GM21576 (cell line): ENCODE data around the gene GJA9.
"Not testable (repeated sequence)": the region's sequence is repeated elsewhere in the genome, so short reads cannot be mapped to it uniquely, and the experiment has no call there.

Experiments
- ATAC-seq: cut with Tn5 transposase; IDR thresholded peaks from one replicate; pipeline ENCODE4 v1.9.1; 2021; ENCODE audit warnings: mild to moderate bottlenecking, moderate library complexity; ENCODE audit not compliant: unreplicated experiment

The GJA9 gene

DNA sequence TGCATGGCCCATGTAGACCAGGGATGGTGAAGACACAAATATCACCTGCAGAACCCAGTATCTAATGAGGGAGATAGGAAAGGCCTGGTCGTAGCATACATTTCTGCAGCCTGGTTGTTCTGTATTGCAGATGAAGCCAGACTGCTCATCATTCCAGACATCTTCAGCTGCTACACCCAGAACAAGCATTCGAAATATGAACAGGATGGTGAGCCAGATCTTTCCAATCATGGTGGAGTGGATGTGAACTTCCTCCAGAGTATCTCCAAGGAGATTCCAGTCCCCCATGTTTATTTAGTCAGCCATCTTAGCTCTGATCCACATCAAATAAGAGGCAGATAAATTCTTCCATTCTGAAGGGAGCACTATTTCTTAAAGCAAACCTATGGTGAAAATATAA, 5.6 kb downstream of the GJA9 start:
- no peak for ATAC-seq

DNA sequence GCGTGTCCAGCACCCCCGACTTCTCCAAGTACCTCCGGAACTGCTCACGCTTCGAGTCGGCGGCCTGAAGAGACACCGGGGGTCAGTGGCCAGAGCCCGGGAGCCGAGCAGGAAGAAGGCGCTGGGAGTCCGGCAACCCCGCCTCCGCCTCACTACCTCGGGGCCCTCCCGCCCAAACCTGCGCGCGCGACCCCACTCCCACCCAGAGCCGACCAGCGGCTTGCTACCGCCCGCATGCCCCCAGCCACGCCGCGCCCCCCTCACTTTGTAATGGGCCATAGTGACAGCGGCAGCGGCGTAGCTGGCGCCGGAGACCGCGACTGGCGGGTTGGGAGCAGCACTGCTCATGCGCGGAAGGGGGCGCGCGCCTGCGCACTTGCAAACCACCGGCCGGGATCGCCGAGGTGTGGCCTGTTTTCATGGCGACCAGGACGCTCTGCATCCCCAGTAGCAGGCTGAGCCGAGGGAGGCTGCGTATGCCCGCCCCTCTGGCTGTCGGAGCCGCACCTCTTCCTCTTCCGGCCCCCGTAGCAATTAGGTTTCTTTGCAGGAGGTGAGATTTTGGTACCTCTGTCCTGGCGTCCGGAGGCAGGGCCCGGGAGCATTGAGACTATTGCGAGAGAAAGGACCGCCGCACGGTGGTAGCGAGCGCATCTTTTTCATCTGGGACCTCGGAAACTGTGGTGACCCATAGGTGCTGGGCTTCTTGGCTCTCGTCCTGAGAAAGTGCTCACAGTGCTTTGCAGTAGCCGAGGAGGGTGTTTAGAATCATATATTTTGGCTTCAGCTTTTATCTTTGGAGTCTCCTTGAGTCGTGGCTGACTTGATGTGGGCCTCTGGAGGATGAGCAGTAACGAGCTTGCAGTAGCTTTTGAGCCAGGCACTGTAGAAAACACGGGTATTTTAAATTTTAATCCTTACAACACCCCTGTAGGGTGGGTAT, 8.1 kb downstream of the GJA9 start, which contains the start of gene MYCBP:
MYCBP (minus strand) TSS at position 322 of the 943 bp plus-strand sequence; CDS start at position 279, 43 bp downstream.
- ATAC-seq: peak; percentile 92

DNA sequence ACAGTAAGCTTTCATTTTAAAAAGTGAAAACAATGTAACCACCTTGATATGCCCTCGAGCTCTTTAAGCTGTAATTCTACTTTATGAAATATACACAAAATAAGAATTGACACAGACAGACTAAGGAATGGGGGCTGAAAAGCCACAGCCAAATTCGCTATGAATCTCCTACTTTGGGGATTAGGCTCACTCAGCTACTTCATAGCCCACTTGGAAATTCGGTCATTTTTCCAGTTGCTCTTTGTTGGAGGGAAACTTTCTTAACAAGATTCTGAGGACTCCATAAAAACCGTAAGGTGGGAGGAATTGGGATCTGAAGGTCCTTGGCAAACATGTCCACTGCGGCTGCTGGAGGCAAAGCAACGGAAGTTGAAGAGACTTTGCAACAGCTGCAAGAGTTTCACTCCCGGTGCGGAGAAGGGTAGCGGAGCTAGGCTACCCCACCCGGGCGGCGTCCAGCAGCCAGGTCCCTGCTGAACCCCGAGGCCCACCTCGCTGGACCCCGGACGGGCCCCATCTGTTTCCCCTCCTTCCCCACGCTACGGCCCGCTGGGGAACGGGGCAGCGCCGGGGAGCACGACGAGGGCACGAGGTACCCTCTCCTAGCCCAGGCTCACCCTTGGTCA, 8.9 kb downstream of the GJA9 start:
- peak; percentile 24 for ATAC-seq

DNA sequence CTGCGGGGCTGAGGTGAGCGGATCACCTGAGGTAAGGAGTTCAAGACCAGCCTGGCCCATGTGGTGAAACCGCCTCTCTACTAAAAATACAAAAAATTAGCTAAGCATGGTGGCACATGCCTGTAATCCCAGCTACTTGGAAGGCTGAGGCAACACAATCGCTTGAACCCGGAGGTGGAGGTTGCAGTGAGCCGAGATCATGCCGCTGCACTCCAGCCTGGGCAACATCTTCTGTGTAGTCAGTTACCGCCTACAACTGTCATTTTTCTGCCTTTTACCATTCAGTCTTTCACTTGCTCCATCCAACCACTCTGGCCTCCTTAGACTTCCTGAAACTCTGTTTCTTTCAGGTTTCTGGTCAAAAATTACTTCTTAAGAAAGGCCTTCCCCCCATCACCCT, 10.4 kb downstream of the GJA9 start:
- no peak for ATAC-seq

DNA sequence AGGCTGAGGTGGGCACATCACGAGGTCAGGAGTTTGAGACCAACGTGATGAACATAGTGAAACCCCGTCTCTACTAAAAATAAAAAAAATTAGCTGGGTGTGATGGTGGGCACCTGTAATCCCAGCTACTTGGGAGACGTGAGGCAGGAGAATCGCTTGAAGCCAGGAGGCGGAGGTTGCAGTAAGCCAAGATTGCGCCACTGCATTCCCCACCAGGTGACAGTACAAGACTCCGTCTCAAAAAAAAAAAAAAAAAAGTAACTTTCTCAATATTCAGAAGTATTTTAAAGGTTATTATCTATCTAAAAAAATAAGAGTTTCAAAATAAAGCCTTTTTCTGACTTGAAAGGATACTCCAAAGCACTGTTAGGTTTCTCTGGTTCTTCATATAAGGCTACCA, 14.2 kb downstream of the GJA9 start:
- no peak for ATAC-seq

DNA sequence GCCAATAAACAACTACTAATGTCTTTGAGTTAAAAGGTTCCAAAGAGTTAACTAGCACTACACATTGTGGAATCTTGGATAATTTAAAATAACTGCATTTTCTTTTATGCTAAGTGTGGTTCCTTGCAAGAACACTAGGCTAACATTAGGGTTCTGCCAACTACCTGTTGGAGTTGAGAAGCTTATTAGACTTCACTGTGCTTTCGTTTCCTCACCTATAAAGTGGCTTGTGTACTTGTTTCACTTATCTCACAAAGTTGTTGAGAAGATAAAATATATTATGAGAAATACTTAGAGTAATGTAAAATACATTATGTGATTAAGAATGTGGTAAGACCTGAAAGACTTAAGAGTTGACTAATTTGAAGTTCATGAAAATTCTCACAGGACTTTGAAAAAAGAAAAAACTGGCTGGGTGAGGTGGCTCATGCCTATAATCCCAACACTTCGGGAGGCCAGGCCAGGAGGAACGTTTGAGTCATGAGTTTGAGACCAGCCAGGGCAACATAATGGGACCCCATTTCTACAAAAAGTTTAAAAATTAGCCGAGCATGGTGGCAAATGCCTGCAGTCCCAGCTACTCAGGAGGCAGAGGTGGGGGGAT, 16.2 kb downstream of the GJA9 start:
- no peak for ATAC-seq

DNA sequence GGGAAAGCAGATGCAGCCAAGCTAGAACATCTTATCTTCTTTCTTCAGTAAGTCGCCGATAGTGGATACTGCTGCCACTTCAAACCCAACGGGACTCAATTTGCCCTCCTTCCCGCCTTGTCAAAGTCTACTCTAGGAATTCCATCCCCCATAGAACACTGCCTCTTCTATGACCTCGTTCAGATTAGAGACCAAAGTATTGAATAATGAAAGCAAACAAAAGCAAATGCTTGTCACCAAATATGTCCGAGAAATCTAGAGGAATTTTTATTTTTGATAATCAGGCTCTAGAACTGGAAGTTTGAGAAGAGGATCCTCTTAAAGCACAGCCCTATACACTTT, 21.0 kb downstream of the GJA9 start:
- ATAC-seq: no peak

DNA sequence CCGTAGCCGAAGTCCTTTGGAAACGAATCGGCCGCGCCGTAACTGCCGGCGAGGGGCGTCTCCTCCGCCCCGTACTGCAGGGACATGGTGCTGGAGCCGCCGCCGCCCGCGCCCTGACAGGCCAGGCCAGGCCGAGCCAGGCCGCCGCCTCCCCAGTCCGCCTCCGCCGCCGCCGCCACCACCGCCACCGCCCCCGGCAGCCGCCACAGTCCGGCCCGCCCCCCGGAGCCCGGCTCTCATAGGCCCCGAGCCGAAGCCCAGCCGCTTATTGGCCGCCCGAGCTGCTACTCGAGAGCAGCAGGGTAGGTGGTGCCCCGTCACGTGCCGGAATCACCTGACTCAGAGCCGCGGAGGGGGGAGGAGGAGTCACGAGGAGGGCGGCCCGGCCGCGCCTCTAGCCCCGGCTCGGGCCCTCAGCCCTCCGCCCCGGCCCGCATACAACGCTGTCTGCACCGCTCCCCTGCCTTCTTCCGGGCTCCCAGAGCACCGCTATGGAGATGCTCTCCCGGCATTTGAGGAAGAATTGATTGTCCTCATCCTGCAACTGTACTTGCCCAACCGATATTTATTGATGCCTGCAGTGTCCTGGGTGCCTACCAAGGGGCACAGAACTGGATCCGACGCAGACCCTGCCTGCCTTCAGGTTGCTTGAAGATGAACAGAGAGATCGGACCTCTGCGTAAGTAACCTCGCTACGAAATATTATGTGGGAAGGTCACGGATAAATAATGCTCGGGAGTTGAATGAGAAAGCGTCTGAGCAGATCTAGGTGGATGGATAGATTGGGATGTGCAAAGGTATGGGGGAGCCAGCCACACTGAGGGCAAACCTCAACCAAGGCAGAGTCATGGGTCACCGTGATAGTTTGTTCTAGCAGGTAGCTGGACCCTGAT, 21.6 kb downstream of the GJA9 start, which contains the start of gene RRAGC:
RRAGC (minus strand) TSS at position 212 of the 893 bp plus-strand sequence; CDS start at position 86, 126 bp downstream.
- peak; percentile 88 for ATAC-seq

DNA sequence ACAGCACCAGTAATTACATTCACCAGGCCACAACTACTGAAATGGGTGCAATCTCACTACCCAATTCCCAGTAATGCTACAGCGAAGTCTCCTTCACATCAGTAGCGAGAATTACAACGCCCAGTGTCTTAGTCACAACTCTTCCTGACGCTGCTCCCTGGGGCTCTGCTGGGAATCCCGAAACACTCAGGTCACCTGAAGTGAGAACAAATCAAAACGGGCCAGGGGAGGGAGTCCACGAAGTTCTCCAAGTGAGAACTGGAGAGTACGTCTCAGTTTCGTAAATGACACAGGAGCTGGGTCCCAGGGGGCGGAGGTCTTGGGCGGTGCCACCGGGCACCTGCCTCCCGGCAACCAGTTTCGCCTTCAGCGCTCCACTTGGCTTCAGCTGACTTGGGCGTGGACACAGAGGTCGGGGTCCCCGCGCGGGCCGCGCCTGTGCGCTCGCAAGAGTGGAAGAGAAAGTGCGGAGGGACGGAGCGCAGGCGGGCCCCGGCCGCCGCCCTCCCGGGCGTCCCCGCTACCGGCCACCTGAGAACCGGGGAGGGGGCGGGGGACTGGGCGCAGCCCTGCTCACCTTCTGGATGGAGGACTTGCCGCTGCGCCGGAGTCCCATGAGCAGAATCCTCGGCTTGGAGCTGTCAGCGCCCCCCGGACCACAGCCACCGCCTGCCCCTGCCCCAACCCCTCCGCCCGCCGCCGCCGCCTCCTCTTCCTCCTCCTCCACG, 22.4 kb downstream of the GJA9 start:
- ATAC-seq: peak; percentile 22

DNA sequence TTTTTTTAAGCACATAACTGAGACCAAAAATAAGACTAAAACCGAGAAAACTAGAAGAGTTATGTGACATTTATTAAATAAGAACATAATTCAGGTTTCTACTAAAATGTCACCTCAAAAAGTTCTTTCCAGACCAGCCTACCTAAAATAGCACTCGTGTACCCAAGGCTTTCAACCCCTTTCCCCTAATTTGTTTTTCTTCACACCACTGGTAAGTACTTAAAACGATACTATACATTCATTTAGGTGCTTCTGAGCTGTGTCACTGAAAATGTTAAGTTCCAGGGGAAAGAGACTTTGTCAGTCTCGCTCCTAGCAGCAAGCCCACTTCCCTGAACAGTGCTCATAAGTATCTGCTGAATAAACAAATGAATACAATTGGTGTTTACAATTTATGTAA, 28.6 kb downstream of the GJA9 start:
- ATAC-seq: no peak

DNA sequence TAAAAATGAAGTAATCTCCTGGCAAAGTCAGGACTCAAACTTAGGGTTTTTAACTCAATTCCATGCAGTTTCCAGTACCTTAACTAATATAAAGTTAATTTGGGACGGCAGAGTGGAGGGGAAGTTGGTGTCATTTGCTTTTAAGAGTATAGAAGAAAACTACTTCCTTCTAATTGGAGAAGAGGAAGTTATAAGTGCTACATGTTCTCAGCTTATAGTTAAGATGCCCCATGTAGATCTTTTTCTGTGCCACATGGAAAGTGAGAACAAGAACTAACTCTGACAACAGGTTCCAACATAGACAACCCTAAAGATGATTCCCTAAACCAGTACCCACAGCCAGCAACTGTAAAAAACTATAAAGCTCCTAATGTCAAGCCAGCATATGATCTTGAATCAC, 33.3 kb downstream of the GJA9 start:
- no peak for ATAC-seq

DNA sequence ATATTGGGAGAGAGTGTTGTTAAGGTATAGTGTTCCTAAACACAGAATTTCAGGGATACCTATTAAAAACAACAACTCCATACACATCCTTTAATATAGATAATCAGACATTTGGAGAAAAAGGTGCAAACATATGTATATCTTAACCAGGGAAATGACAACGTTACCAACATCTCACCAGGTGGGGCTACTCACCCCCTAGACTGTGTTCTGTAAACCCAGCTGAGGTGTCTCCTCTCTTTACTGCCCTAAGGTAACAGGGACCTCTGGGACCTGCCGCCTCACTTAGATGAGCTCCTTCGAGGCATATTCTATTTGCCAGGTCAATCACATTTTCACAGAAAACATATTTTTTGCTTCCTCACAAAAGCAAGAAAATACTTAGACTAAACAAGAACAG, 35.2 kb downstream of the GJA9 start:
- no peak for ATAC-seq

DNA sequence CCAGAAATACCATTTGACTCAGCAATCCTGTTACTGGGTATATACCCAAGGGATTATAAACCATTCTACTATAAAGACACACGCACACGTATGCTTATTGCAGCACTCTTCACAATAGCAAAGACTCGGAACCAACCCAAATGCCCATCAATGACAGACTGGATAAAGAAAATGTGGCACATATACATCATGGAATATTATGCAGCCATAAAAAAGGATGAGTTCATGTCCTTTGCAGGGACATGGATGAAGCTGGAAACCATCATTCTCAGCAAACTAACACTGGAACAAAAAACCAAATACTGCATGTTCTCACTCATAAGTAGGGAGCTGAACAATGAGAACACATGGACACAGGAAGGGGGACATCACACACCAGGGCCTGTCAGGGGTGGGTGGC, 36.3 kb downstream of the GJA9 start:
- ATAC-seq: not testable (repeated sequence)

DNA sequence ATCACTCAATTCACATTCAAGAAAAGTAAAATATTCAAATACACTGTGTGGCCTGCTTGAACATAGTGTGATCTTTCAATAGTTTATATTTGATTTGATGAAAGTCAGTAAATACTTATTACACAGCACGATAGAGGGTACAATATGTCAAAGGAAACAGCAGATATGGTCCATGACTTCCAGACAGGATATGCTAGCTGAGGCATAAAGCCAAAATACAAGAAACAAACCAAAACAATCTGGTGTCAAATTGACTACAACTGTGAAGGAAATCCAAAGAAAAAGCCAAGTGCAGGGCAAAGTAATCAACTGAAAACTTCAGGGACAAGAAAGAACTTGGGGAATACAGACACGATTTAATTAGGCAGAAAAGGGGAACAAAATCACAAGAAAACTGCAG, 41.1 kb downstream of the GJA9 start:
- no peak for ATAC-seq

DNA sequence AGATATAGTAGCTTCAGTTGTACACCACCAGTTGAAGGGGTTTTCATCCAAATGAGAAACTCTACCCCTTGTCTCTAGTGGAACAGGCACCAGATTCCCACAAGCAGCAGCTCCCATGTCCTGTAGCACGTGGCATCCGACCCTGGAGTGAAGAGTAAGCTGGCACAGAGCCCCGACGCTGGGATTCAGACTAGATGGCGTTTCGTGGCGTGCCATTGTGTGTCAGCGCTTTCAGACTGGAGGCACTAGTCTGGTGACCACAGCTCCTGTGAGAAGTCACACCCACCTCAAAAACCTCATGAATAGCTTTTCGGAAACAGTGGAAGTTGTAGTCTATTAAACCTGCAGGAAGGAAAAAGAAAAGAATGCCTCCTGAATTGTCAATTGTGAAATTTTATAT, 42.0 kb downstream of the GJA9 start:
- no peak for ATAC-seq

DNA sequence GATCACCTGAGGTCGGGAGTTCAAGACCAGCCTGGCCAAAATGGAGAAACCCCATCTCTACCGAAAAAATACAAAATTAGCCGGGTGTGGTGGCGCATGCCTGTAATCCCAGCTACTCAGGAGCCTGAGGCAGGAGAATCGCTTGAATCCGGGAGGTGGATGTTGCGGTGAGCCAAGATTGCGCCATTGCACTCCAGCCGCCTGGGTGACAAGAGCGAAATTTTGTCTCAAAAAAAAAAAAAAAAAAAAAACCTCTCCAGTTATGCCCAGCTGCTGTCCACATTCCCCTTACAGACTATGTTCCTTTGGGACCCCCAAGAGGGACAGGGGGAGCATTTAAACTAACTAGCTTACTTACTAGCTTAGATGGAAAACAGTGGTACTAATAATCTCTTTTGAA, 45.1 kb downstream of the GJA9 start:
- ATAC-seq: not testable (repeated sequence)

DNA sequence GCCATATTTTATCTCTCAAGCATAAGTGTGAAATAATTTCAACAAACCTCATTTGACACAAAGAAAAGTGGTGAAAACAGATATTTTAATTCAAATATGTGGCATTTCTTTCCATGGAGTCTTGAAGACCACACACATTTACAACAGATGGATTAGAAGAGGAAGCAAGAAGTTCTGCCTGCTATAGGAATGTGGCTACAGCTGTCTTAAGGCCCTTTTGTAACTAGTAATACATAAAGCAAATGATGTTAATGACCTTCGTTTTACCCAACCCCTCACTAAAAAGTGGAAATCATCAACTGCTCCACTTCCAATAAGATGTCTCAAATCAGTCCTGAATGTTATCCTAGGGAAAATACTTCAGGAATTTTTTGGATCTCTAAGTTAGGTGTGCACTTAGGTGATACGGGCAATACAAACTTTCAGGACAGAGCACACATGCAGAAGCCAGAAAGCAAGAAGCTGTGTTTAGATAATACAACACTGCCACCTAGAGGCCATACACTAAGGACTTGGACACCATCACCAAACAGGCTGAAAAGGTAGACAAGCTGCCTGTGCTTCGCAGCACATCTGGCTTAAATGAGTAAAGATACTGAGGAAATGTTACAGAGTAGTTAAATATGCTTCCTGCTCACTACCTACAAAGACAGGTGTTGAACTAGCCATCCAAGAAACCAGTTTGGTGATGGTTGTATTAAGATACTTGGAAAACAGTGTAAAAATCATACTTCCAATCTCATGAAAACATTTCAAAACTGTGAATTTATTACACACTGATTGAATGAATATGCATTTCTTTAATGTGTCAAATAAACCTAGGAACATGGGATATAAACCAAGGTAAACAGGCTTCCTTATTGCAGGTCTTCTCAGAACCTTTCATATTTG, 46.2 kb downstream of the GJA9 start:
- ATAC-seq: no peak

DNA sequence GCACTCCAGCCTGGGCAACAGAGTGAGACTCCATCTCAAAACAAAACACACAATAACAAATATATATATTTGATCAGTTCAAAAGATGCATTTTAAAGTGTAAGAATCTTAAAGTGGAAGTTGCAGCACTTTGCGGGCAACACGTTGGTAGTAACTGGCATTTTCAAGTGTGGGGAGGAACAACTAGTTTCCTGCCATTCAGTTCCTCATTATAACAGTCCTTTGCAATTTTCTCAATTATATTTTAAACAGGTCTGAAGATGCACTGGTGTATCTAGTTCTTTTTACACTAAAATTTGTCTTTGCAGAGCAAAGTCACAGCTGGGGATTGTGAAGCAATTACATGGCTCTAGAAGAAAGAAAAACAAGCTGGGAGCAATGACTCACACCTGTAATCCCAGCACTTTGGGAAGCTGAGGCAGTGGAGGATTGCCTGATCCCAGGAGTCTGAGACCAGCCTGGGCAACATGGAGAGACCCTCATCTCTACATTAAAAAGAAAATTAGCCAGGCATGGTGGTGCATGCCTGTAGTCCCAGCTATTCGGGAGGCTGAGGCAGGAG, 47.1 kb downstream of the GJA9 start:
- no peak for ATAC-seq

DNA sequence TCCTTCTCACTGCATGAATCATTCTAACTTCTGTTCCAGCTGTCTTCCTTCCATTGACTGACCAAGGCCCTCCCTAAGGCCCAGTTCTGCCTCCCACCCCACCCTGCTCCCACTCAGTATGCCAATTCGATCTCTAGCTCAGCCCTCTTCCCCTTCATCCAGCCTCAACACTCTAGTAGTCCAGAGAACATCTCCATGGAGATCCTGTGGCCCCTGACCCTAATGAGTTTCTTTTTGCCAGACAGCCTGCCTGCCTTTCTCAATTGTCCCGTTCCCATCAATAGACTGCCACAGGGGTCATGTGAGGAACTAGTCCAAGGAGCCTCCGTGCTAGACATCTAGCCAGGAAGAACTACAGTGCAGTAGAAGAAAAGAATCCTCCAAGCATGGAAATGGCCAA, 48.2 kb downstream of the GJA9 start:
- ATAC-seq: no peak
